ENCODE measurements around the gene CEPT1. TPM values are rescaled to one million over a fixed set of nuclear protein-coding genes. Genes with fewer than 3 reads are reported as not detected.

The CEPT1 gene
- total and polyA plus RNA-seq, 2 of the 4 experiments (the other 2 are of a cell fraction), result 13.3 to 27.4 TPM

DNA sequence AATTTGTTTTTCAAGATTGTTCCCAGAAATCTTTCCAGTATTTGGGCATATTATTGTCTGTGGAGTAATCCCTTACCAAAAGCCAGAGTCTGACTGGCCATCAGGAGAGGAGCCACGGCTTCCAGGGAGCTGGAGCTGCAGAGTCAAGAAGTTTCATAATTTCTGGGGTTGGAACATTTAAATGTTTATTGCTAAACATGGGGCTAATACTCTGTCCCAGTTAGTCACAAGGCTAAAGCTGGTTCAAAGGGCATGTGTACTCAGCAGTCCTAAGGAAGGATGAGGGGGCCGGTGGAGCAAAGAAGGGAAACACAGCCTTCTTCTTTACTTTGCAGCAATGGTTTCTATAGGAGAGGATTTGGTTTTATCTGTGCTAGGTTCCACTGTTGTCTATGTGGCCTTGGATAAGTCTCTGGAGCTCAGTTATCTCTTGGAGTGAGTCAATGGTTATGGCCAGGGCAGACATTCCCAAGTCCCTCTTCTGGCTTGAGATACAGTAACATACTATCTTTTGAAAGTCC lies 51.0 kb downstream of the CEPT1 start (continued):
- no peak for TF ChIP-seq MXI1 (IDR thresholded peaks at IDR 0.05; ENCODE audit: borderline replicate concordance, low read depth, low read length)

DNA sequence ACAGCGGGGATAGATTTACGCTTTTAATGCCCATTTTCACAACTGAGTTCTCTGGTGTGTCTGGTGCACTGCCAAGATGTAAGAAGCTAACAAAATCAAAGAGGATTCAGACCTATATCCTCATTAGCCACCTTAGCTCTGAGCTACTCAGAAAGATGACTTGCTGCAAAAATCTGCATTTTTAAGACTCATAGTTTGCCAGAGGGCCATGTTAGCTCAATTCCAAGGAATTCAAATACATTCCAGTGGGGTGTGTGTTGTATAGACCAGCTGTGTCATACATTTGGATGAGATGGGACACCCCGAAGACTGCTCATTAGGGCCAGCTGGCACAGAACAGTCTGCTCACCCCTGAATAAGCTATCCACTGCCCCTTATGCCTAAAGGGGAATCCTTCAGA lies 51.5 kb downstream of the CEPT1 start:
- ATAC-seq (ENCODE audit: low read depth), result peak; percentile 69
- Histone ChIP-seq H2AK5ac (ENCODE audit: low read depth, low read length) (peak overlapping the region; percentile 92; the same call in 1 of the 2 replicates), H4K8ac (ENCODE audit: low read depth in 2 of 2, low read length in 2 of 2) (peak overlapping the region; percentile 33 to 66; a peak in 3 of 4 replicates), H2BK120ac (ENCODE audit: low read depth, low read length) (peak overlapping the region; percentile 92), H2AK9ac (replicated peaks; ENCODE audit: low read depth, low read length, poor library complexity) (peak overlapping the region; percentile 87), H3K23ac (ENCODE audit: low read depth, low read length) (peak overlapping the region; percentile 39; the same call in 1 of the 2 replicates), H3K9me1 (ENCODE audit: insufficient read depth, low read length) (peaks cover 20% of the 10 kb centered on the region), H3K4ac (ENCODE audit: low read depth, low read length) (peak overlapping the region; percentile 88), H2BK20ac (ENCODE audit: low read depth, low read length) (peak overlapping the region; percentile 98), H3K56ac (ENCODE audit: extremely low read depth, insufficient read depth, low read length) (peak overlapping the region; percentile 68; the same call in 1 of the 2 replicates), H4K5ac (ENCODE audit: low read depth, low read length) (peak overlapping the region; percentile 76), H3K4me2 (ENCODE audit: low read depth, low read length) (peak overlapping the region; percentile 56; the same call in 1 of the 2 replicates), H3K27me3 (ENCODE audit: control insufficient read depth, insufficient read depth, low read length) (0 out of 2 replicates have a peak, but pooled peaks cover 2% of the 10 kb centered on the region), H2AFZ (replicated peaks; ENCODE audit: low read length, poor library complexity) (peak overlapping the region; percentile 46), H3K9ac (ENCODE audit: low read depth, low read length) (no peak overlapping the region), H3K79me1 (ENCODE audit: low read depth in 1 of 2, low read length in 2 of 2) (0 out of 4 replicates have a peak, but pooled peaks cover 0 to 5% of the 10 kb centered on the region in 2 experiments), H2BK5ac (ENCODE audit: low read depth, low read length, poor library complexity, severe bottlenecking) (peak overlapping the region; percentile 90), H3K36me3 (ENCODE audit: control insufficient read depth, insufficient read depth, low read length) (peaks cover 7% of the 10 kb centered on the region), H3K27ac (ENCODE audit: insufficient read depth, low read length) (peak overlapping the region; percentile 89; the same call in 1 of the 2 replicates), H3K9me3 (ENCODE audit: control insufficient read depth, insufficient read depth, low read length) (no peaks in the 10 kb centered on the region), H4K20me1 (ENCODE audit: insufficient read depth, low read length) (no peaks in the 10 kb centered on the region), H3K4me1 (ENCODE audit: control insufficient read depth, insufficient read depth, low read length) (peaks cover 35% of the 10 kb centered on the region), H2BK15ac (ENCODE audit: low read depth, low read length) (peak overlapping the region; percentile 75; the same call in 2 of the 3 replicates), H4K91ac (ENCODE audit: insufficient read depth, low read depth, low read length) (peak overlapping the region; percentile 75; the same call in 1 of the 2 replicates), H3K14ac (replicated peaks; ENCODE audit: low read depth, low read length) (peak overlapping the region; percentile 79; the same call in 1 of the 2 replicates), H3K18ac (ENCODE audit: low read depth, low read length) (peak overlapping the region; percentile 79), H3K4me3 (ENCODE audit: insufficient read depth, low read depth, low read length) (no peak overlapping the region)
- dilution Hi-C loops (cut with HindIII; ENCODE audit: low sequenced_read_pairs, unreplicated experiment), result no loop called here
- in situ Hi-C loops (cut with MboI; ENCODE audit: low sequenced_read_pairs), result no loop called here
- WGBS, 2 experiments (ENCODE audit: extremely low coverage in 2 of 2, insufficient read length in 1 of 2), result 20% methylated on average over 1 of the region's 3 CpGs; no CpG with 5 or more reads in 1 of the 2 experiments
- BruUV-seq (replicated peaks), result no TSS peak
- CTCF ChIA-PET, result interaction anchor here (1.0 kb wide), 1 partner anchor 9 kb away, joined by 4 read pairs; no protein-coding TSS in a partner anchor
- TF ChIP-seq RFX5 (IDR thresholded peaks at IDR 0.05; ENCODE audit: low read depth, low read length) (no peak), SMC3 (IDR thresholded peaks at IDR 0.05; ENCODE audit: low read depth, low read length) (no peak), RAD21 (IDR thresholded peaks at IDR 0.05; ENCODE audit: low read length) (no peak), NFE2L2 (IDR thresholded peaks at IDR 0.05; ENCODE audit: low read depth, low read length) (peak; percentile 18; the same call in 1 of the 2 replicates), RCOR1 (IDR thresholded peaks at IDR 0.05; ENCODE audit: insufficient replicate concordance, low read length) (peak; percentile 54)
- DNase-seq, result peak; percentile 89
- POLR2A ChIA-PET (ENCODE audit: unreplicated experiment), result no interaction called here
- intact Hi-C loops (cut with micrococcal nuclease), result loop anchor here (2.0 kb wide), 1 partner anchor 51 kb away; the partner anchor contains the start of genes CEPT1 and DRAM2

All from IMR-90 (cell line).